HG03175 (cell line): ENCODE results near the gene DNAJC1.

Source experiments
- ATAC-seq: cut with Tn5 transposase; IDR thresholded peaks from one replicate; pipeline ENCODE4 v1.9.1; 2021; ENCODE audit warnings: mild to moderate bottlenecking, moderate library complexity; ENCODE audit not compliant: unreplicated experiment

The DNAJC1 gene

DNA sequence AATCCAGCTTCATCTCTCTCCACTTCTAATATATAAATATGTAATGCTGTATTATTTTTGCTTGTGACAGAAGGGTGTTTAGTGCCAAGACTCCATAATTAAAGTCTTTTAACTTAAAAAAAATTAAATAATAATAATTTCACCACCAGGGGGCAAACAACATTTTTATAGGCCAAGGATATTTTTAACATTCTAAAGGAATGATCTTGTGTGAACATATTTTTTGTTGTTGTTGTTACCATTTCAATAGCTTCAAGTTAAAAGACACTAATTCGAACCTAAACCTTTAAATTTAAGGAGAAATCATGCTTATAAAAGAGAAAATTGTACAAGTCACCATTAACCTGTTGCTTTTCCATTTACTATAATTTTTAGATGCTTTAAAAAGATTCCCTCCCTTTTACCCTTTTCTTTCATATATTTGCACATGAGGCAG is 7.5 kb upstream of the DNAJC1 start:
- ATAC-seq: no peak

DNA sequence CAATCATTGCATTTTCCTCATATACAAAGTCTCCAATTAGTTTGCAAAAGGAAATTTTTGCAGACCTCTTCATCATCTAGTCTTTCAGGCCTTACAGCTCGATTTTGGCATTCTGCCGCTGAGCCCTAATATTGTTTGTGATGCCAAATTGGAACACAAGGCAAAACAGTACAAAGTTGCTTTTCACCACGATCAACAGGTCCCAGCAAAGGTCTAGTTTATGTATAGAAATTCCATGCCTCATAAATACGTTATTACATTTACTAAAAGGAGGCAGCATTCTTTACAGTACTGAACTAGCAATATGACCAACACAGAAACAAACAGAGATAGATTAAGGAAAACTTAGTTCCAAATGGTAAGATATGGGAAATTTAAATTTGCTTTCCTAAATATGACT is 7.0 kb upstream of the DNAJC1 start:
- ATAC-seq: no peak

DNA sequence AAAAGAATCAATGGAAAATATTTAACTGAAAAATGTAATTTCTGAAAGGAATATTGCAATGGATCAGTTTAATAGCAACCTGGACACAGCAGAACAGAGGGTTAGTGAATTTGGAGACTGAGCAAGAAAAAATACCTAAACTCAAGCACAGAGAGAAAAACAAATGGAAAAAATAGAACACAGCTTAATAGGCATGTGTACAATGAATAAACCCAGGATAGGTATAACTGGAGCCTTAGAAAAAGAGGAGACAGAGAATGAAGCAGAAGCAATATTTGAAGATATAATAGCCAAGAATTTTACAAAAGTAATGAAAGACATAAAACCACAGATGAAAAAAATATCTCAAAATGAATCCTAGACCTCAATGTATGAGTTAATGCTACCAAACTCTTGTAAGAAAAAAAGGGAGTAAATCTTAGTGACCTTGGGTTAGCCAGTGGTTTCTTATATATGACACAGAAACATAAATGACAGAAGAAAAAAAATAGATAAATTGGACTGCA is 2.9 kb upstream of the DNAJC1 start:
- ATAC-seq: no peak

DNA sequence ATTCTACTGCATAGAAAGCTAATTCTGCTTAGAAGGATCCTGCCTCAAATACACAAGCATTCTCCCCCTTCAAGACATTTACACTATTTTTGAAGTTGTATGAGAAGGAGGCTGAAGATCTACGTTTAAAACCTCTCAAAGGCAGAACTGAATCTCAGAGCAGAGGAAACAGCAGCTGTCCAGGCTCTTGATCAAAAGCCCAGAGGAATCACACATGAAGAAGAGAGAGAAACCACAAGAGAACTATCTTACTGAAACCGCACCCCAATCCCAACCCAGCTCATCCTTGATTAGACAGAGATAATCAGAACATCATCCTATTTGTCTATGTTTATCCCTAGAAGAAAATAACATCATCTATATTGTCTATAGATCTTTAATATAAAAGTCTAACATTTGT is 2.2 kb upstream of the DNAJC1 start:
- ATAC-seq: no peak

DNA sequence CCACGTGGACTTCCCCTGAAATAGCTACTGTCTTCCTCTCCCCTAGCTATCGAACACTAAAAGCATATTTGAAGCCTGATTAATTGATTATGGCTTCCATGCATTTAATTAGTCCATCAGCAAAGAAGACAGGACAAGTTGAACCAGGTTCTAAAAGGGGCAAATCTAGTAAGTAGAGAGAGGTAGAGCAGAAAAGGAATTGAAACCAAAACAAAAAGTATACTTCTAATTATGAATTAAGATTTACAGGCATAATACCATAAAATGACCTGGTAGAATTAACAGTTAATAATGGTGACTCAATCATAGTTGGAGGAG is 393 bp upstream of the DNAJC1 start:
- peak; percentile 3 for ATAC-seq

DNA sequence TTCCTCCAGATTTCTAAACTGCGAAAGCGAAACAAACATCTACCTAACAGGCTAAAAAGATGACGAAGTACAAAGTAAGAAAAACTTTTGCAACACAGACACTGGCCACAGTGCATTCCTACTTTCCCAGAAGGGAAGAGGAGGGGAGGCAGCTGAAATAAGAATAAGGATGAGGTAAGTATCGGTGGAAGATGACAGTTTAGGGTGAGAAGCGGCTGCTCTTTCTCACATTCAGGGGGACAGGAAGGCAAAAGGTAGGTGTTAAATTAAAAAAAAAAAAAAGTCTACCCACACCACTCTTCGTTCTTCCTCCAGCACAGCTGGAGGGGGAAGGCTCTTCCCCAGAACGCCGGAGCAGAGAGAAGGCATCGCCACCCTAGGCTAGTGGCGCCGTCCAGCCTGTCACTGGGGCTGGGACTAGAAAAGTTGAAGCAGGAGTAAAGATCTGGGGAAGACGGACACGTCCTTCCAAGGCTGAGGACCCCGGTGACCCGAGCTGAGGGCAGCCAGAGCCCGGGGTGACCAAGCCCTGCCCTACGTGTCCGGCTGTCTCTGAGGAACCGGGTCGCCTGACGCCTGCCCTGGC is 846 bp downstream of the DNAJC1 start:
- ATAC-seq: peak; percentile 22

DNA sequence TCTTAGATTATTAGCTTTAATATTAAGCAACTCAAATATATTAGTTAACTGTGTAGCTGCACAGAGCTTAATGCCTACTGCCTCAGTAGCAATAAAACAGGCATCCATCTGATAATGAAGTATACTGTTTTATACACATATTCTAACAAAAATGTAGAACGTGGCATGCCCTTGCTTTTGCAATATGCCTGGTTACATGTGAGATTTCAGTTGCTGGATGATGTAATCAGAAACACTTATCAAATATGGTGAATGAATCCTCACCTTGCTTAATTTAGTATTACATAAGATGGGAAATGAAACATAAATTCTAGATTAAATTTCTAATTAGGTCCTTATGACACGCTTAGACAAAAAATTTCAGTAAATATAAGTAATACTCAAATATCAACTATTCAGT is 8.0 kb downstream of the DNAJC1 start:
- ATAC-seq: no peak

DNA sequence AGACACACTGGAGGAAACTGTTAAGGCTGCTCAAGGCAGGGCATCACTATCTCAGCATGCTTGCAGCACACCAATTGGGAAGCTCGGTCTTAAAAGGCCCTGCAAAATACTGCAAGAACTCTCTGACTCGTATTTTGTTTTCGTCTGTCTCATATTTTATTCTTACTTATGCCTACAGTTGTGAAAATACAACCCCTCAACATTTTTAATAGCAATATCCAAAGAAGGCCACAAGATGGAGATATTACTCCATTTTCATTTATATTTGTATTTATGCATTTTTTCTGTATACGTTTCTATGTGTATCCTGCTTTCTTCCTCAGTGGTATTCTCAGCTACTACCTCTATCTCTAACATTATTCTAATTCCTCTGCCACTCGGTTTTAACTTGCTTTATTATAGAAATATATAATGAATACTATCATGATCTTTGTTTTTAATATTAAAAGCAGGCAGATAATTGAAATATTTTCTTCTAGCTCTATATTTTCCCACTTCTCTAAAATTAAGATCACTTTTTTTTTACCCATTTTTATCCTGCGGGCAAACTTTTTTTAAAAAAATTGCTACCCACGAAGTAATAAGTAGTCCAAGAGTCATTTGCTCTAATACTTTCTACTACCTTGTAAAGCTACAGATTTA is 10.0 kb downstream of the DNAJC1 start:
- ATAC-seq: no peak

DNA sequence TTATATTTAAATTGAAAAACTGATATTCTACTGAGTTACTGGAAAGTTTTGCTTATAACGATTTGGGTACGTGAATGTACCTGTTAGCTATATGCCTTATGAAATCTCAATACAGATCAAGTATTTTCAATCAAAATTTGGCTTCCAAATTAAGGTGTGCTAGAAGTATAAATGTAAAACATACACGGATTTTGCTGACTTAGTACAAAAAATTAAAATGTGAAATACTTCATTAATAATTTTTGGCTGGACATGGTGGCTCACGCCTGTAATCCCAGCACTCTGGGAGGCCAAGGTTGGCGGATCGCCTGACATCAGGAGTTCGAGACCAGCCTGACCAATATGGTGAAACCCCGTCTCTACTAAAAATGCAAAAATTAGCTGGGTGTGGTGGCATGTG is 11.7 kb downstream of the DNAJC1 start:
- ATAC-seq: no peak

DNA sequence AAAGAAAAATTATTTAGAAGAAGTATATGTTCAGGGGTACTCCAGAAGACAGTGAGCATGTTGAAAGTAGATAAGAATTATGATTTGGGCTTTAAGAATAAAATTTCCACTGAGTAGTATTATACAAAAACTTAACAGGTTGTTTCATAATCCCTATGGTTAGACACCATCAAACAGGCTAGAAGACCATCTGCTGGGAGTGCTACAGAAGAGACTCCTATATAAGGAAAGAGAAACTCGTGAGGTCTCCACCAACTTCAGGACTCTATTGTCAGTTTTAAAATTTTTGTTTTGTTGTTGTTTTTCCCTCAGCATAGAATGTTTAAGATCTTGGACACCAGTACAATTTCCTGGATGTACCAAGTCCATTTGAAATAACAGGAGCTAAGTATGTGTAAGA is 13.1 kb downstream of the DNAJC1 start:
- no peak for ATAC-seq

DNA sequence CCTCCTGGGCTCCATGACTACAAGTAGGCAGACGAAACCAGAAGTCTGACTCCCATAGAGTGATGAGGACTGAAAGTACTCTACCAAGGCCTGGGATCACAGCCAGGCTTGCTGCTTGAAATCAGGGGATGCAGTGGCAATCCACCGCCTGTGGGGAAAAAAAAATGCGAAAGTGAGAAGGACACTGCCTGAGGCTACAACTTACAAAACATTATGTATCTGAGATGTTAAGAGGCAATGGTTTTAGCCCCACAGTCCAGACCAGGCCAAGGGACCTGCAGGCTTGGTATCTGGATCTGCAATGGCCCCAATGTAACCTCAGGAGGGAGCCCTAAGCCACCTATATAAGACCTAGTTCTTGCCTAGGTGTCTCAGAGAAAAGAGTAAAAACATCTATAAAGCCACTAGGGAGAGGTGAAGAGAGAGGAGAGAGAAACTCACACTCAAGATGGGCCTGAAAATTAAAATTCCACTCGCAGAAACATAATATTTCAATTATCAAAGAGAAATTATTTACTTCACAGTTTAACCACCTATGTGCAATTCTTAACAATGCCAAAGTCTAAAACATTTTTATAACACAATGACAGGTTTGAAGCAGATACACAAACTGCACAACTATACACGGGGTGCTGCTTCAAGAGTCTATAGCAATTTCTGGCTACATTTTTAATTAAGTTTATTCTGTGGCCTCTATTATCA is 13.9 kb downstream of the DNAJC1 start:
- peak; percentile 89 for ATAC-seq

DNA sequence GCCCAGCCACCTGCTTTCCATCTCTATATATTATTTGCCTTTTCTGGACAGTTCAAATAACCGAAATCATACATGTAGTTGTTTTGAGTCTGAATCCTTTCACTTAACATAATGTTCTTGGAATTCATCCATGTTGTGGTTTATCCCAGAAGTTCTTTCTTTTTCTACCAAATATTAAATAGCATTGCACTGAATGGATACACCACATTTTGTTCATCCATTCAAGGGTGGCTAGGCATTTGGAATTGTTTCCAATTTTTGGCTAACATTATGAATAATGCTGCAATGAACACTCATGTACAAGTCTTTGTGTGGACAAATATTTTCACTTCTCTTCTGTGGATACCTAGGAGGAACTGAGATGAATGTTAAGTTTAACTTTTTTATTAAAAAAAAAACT is 18.0 kb downstream of the DNAJC1 start:
- no peak for ATAC-seq

DNA sequence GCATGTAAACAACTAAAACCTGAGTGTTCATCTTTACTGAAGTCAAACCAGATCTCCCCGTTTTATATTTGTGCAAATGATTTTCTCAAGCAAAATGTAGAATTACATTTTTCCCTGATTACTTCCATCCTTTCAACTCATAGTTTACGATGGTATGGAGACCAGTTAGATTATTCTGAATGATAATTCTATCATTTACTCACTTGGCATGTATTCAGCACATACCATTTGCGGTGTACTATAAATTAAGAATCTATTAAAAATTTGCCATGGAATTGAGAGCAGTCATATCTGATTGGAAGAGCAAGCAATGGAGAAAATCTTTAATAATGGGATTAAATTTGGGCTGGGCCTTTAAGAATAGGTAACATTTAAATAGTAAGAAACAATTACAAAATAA is 22.4 kb downstream of the DNAJC1 start:
- ATAC-seq: no peak

DNA sequence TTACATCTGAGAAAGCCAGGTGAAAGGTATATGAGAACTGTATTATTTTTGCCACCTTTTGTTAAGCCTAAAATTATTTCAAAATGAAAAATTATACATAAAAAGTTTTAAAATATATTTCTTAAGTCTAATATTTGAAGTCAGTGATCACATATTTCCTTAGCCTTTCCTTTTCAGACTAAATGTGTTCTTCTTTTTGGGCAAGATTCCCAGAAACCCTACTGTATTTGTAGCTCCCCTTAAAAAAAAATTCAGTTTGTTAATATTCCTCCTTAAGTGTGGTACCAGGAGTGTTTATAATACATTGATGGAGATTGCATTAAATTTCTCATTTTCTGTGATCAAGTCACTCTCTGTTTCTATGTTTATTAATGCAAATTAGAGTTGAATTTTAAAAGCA is 22.8 kb downstream of the DNAJC1 start:
- ATAC-seq: no peak

DNA sequence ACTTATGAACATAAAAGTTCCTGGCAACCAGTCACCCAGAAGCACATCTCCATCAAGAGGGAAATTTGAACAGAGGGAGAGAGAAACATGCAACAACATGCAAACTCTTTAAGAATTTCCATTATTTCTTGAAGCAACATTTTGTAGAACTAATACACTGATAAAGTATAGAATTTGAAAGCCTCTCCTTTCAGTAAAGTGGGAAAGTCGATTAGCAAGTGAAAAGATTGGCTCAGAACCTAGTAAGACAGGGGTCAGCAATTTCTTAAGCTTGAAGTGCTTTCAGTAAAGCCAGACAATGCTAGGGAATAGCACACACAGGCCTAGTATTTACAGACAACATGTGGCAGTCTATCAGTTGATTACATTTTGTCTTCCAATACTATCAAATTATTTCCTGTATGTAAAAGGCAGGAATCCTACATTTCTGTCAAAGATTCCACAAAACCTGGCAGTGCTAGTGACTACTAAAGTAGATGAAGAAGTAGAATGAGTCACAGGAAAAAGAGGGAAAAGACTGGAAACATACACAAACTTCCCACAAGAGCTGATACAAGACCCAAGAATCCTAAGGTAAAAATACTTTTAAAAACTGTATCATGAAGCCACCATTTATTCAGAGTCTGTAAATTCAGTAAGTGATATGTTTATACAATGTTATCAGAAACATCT is 25.2 kb downstream of the DNAJC1 start:
- no peak for ATAC-seq

DNA sequence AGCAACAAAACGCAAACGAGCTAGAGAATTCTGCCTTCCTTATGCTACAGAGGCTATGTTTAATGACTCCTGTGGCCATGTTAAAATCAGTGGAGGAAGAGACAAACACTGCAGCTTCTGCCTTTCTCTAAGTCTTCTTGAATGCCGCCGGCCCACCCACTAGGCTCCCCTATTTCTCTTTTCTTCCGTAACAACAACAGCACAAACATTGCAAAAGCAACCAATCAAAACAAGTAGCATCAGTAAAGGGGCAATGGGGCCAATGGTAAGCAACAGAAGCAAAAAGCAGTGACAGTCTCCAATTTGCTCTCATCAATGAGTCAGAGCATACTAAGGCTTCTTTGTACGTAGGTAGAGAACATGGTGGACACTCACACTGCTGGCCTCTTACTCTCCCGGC is 26.8 kb downstream of the DNAJC1 start:
- no peak for ATAC-seq

DNA sequence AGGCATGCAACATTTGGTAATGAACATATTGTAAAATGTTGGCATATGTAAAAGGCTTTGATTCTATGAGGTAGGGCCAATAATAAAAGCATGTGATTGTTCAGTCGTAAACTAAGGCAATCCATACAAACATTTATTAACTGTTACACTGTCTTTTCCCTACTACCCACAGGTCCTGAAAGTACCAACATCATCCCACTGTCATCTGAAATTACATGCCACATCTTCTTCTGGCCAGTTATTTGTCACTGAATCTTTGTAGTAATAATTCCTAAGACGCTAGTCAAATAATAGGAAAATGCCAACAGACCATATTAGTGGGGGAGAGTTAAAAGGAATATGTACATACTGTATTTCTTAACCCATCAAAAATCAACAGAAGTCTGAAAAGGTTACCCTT is 27.2 kb downstream of the DNAJC1 start:
- no peak for ATAC-seq

DNA sequence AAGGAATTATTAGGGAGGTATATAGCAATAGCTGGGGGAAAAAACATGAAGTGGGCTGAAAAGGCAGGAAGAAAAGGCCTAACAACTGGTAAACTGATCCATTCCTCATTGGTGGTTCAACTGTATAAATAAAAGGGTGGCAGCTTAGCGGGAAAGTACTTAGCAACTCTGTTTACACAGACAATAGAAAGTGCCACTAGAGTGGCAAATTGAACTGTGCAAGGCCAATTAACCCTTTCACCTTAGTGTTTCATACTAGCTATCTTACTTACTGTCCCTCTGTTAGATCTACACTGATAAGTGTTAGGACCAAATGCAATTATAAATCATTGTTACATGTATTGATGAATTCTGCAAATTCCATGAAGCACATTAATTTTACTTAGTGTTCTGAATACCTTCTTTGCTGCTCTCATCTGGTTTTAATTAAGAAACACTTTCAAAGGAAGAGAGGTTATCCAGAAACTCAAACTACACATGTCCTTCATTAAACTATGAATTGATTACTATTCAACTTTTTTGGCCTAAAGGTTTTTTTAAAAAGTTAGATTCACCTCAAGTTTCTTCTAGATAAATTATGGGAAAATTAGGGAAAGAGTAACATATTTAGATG is 28.0 kb downstream of the DNAJC1 start:
- ATAC-seq: no peak

DNA sequence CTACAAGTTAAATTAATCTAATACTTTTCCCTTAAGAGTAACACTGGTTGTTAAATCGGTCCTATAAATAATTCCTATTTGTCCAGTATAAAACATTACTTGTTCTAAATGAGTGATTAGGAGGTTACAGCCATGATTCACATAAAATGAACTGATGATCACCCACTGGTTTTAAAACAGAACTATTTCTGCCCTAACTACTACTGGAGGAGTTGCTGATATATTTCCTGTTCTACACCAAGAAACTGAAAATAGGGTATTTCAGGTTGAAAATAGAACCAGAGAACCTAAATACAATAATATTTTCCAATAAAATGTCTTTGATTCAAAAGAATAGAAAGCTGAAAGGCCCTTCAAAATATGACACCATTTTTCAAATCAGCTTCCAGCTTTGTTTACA is 30.9 kb downstream of the DNAJC1 start:
- ATAC-seq: no peak

DNA sequence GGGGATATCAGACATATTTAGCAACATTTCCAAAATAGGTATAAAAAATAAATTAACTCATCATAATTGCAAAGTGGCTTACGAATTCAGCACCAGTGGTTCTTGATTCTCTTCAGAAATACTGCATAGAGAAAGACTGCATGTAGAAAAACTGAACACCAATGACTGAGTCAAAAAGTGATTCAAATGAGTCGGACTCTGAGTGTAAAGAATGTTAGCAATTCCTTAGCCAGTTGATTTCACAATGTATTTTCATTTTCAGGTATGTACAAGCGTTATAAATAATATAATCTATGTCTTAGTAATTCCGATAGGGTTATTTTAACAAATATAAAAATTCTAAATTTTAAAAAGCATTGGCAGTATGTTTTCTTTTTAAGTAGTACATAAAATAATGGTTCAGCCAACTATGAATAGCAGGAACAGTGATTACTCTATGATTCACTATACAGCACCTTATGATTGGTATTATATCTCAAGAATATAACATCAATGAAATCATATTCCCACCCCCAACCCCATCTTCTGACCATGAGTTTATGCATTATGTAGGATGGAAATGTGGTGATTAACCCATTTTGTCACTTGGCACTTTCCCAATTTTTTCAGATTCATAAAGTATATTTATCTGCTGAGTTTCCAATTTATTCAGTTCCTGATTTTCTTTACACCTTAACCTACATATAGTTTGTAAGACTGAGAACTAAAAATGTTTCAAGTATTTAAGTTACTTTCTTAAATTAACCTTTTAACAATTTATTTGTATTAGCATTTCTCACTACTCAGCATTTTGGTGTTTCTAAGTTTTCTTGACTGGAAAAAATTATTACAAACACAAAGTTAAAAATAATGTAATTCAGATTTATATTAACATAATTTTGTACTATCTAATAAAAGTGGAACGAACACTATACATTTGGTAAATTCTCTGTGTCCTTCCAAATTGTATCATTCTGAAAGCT is 33.9 kb downstream of the DNAJC1 start:
- ATAC-seq: no peak
